K562 treated with DMSO at 1 percent for 24 hours (cell line): ENCODE measurements around the gene S100A9. TPM values are rescaled to one million over a fixed set of nuclear protein-coding genes. Genes with fewer than 3 reads are reported as not detected.

ENCODE experiments used
- total RNA-seq: library from RNA; unstranded; fragments of 300-600 nt; gene quantifications from 2 replicates; pipeline ENCODE4 v1.2.3, GENCODE V29; 2022; ENCODE audit warnings: low read depth; ENCODE audit not compliant: insufficient read depth

Gene S100A9
- total RNA-seq = not detected in 2 replicates

GRCh38 chr1:153357853-153358690 is at the start of gene S100A9:
Gene S100A9, plus strand, starts transcription at chr1:153357854. Its CDS starts 430 bp downstream, at chr1:153358284.

GRCh38 chr1:153312570-153313186 is 45.0 kb upstream of the S100A9 start, which contains the start of gene PGLYRP3:
Gene PGLYRP3, minus strand, starts transcription at chr1:153312952. Its CDS starts 2,287 bp downstream, at chr1:153310665.

DNA sequence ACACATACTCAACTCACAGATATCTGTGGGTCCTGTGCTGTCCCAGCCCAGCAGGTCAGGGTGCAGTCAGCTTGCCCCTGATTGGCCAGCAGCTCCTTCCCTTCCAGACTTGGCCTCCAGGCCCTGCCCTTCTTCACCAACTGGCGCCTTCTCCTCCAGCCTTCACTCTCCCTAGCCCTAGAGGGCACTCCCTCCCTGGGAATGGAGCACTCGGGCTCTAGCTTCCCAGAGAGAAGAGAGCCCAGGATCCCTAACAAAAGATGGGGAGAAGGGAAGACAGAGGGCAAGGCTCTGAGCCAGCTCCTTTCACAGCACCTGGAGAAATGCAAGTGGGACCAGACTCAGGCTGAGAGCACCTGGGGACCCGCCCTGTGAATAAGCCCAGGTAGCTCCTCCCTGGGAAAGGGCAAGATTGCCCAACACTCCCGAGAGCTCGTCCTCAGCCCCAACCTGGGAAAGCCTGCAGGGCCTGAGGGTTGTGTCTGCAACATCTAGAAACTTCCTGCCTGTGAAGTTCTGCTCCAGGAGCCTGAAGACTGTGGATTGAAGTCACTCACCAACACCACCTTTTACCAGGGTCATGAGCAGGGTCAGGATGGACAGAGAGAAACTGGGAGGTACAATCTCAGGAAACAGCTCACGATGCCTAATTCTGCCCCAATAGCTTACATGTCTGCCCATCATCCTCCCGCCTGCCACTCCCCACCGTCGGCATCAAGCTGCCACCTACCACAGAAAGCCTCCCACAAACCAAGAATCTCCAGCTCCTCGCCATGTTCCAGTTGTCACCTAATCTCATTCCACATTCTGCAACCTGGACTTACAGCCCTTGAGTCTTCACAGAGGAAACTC is 8.9 kb upstream of the S100A9 start, which contains the start of gene PGLYRP4:
TSS of gene PGLYRP4 (minus strand) at position 331 of the 852 bp plus-strand sequence. CDS start 909 bp downstream, outside the sequence.

GRCh38 chr1:153375511-153375910 is 17.9 kb downstream of the S100A9 start, which contains the start of gene S100A12:
Gene S100A12, minus strand, starts transcription at chr1:153375621. Its CDS starts 1,029 bp downstream, at chr1:153374592.

GRCh38 chr1:153390938-153391710 is 33.5 kb downstream of the S100A9 start, which contains the start of gene S100A8:
Gene S100A8, minus strand, starts transcription at chr1:153391073. Its CDS starts 538 bp downstream, at chr1:153390535.

Other genes with a start within 250 kb of the S100A9 start
- gene SPRR2F, start 244.3 kb upstream of the S100A9 start, total RNA-seq = not detected in 2 replicates
- gene SPRR2G, start 207.0 kb upstream of the S100A9 start, total RNA-seq = not detected in 2 replicates
- not detected in 2 replicates for gene LELP1, start 154.4 kb upstream of the S100A9 start, total RNA-seq
- gene PRR9, start 140.3 kb upstream of the S100A9 start, total RNA-seq = 0.74 and 1.4 TPM in 2 replicates
- gene LORICRIN, start 98.2 kb upstream of the S100A9 start, total RNA-seq = not detected in 2 replicates
- 0.53 and 1.1 TPM in 2 replicates for gene PGLYRP3, start 44.9 kb upstream of the S100A9 start, total RNA-seq
- 10.7 and 11.8 TPM in 2 replicates for gene PGLYRP4, start 9.0 kb upstream of the S100A9 start, total RNA-seq
- gene S100A12, start 17.8 kb downstream of the S100A9 start, total RNA-seq = not detected in 2 replicates
- gene S100A8, start 33.2 kb downstream of the S100A9 start, total RNA-seq = not detected in 2 replicates
- 0.09 TPM in 1 of 2 replicates, not detected in the other for gene S100A7A, start 58.7 kb downstream of the S100A9 start, total RNA-seq
- not detected in 2 replicates for gene S100A7, start 102.8 kb downstream of the S100A9 start, total RNA-seq
- gene S100A6, start 178.1 kb downstream of the S100A9 start, total RNA-seq = 14.1 and 19.7 TPM in 2 replicates
- not detected in 2 replicates for gene S100A5, start 183.1 kb downstream of the S100A9 start, total RNA-seq
- 5.4 and 6.5 TPM in 2 replicates for gene S100A4, start 188.0 kb downstream of the S100A9 start, total RNA-seq
- gene S100A3, start 191.4 kb downstream of the S100A9 start, total RNA-seq = 0.44 TPM in 1 of 2 replicates, not detected in the other
- not detected in 2 replicates for gene S100A2, start 208.0 kb downstream of the S100A9 start, total RNA-seq